ENCODE results near the gene MFN2.
"Not testable (repeated sequence)": the region's sequence is repeated elsewhere in the genome, so short reads cannot be mapped to it uniquely, and the experiment has no call there.

Gene MFN2

DNA sequence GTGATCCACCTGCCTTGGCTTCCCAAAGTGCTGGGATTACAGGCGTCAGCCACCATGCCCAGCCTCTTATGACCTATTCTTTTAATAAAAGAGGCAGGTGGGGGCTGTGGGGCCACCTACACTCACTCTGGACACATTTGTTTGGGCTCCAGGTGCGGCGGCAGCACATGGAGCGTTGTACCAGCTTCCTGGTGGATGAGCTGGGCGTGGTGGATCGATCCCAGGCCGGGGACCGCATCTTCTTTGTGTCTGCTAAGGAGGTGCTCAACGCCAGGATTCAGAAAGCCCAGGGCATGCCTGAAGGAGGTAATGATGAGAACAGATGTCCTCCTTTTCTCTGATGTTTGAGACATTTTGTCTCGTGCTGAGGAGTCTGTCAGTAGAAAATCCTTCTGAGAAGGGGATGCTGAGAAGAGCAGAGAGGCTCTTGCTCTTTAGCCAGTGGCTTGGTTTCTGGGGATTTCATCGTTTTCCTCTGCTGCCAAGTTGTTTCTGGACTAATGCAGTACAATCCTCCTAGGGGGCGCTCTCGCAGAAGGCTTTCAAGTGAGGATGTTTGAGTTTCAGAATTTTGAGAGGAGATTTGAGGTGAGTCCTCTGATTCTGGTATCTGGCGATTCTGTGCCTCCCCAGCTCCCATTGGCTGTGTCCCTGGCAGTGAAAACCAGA, 21.1 kb downstream of the MFN2 start:
- no peak for DNase-seq

DNA sequence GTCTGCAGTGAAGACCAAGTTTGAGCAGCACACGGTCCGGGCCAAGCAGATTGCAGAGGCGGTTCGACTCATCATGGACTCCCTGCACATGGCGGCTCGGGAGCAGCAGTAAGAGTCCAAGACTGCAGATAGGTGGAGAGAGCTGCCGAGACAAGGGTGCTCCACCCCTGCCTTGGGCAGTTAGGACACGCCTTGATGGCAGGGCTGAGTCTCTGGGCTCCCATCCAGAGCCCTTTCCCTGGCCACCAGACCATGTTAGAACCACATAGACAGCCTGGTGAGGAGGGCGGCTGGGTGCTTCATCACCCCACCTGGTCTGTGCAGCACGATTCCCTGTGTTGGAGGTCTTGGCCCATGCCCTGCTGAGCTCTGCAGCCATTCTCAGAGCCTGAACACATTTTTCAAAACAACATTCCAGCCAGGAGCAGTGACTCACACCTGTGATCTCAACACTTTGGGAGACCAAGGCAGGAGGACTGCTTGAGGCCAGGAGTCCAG, 21.8 kb downstream of the MFN2 start:
- no peak for DNase-seq

DNA sequence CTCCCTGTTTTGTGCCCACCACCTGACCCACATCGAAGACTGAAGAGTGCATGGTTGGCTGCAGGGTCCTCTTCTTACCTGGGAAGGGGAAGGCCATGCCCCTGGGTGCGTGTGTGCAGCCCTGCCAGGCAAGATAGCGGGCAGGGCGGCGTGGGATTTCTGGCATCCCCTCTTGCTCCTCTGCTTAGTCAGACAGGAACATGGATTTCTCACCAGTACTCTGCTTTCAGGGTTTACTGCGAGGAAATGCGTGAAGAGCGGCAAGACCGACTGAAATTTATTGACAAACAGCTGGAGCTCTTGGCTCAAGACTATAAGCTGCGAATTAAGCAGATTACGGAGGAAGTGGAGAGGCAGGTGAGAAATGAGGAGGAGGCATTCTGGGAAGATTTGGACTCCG, 23.5 kb downstream of the MFN2 start:
- DNase-seq = no peak

DNA sequence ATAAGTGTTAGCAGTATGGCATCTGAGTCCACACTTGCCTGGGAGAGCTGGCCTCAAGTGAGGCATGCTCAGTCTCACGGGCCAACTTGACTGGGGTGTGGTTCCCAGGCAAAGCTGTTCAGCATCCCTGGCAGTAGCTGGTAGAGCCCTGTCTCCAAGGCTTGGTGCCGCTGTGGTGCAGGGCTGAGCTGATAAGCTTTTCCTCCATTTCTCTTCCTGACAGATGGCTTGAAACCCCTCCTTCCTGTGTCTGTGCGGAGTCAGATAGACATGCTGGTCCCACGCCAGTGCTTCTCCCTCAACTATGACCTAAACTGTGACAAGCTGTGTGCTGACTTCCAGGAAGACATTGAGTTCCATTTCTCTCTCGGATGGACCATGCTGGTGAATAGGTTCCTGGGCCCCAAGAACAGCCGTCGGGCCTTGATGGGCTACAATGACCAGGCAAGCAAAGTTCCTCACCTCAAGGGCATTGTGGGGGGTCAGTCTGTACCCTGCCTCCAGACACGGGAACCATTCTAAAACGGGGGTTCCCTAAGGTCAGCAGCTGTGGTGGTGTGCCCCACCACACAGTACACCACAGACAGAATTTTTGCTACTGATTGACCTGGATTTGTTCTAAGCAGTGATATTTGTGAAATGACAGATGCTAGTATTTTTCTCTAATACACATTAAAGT, 25.4 kb downstream of the MFN2 start:
- DNase-seq = no peak

DNA sequence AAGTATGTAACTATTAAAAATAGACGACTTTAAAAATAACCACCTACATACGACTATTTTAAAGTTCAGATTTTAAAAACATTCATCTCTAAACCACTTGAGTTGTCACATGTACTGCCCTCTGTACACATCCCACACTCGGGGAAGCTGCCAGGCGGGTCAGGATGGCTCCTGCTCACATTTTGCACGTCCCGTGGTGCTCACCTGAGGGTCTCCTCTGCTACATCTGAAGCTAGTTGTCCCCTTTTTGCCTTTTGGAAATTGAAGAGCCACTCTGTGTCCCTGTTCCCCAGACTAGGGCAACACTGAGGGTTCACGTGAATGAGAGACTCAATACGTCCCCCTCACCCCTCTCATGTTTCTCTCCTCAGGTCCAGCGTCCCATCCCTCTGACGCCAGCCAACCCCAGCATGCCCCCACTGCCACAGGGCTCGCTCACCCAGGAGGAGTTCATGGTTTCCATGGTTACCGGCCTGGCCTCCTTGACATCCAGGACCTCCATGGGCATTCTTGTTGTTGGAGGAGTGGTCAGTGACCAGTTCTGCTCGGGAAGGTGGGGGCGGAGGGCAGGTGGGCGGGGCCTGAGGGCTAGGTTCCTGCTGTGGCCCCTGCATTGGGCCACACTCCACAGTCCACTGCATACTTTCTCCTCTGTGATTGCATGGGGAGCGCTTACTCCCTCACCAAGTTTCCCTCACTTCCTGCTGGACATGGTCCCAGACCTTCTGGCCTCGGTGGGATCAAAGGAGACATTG, 26.1 kb downstream of the MFN2 start:
- no peak for DNase-seq

DNA sequence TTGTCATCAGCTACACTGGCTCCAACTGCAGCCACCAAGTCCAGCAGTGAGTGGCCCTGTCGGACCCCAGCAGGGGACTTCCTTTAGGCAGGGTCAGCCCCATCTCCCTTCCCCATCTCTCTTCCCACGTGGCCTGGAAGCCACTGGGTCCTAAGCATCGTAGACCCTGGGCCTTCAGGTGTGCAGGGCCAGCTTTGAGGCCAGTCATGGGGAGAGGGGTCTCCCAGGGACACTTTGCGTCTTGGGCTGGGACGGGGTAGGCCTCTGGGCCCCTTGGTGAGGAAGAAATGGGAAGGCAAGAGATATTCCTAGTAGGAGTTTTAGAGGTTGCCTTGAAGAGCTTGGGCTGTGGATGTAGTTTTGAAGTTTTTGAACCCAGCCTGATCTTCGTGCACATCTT, 27.0 kb downstream of the MFN2 start:
- no peak for DNase-seq

DNA sequence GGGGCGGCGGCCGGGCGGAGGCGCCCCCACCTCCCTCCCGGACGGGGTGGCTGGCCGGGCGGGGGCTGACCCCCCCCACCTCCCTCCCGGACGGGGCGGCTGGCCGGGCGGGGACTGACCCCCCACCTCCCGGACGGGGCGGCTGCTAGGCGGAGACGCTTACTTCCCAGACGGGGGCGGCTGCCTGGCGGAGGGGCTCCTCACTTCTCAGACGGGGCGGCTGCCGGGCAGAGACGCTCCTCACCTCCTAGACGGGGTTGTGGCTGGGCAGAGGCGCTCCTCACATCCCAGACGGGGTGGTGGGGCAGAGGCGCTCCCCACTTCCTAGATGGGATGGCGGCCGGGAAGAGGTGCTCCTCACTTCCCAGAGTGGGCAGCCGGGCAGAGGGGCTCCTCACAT, 28.1 kb downstream of the MFN2 start:
- not testable (repeated sequence) for DNase-seq

DNA sequence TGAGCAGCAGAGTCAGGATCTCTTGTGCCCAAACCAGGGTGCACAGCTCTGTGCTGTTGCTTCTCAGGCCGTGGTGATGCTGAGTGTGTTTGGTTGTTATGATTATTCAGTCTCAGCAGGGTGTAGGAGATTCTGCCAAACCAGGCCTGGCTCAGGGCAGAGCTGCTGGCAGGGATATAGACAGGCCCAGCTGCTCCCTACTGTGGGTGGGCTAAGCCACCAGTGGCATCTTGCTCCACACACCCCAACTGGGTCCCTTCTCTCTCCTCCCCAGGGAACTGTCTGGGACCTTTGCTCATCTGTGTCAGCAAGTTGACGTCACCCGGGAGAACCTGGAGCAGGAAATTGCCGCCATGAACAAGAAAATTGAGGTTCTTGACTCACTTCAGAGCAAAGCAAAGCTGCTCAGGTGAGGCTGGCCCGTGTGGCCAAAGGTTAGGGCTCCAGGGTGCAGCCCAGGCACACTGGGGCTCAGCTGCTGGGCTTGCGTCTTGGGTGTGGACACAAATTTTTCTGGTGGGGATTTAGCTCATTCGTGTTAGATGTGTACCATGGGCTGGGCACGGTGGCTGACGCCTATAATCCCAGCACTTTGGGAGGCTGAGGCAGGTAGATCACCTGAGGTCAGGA, 29.2 kb downstream of the MFN2 start:
- DNase-seq = no peak

DNA sequence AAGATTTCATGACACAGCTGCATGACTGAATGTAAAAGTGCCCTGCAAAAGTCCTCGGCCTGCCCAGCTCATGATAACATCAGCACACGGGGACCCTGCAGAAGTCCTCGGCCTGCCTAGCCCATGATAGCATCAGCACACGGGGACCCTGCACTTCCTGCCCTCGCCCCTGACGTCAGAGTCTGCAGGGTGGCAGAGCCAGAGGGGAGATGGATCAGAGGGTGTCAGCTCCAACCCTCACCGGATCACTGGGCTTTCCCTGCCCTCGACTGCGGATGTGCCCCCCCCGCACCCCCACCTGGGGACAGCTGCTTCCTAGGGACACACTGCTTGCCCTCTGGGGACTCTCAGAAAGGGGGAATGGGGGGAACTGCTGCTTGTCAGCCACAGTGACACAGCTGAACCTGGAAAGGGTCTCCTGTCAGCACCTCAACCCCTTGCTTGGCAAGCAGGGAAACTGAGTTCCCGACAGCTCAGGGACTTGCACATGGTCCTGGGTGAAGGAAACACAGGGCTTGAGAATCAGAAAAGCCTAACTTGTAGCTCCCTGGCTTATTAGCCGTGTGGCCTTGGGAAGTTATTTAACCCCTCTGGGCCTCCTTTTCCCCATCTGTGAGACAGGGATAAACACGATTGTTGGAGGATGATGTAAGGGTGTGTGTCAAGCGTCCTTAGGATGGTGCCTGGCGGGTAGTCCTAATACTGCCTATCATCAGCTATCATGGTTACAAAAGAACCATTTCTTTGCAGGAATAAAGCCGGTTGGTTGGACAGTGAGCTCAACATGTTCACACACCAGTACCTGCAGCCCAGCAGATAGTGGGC, 30.7 kb downstream of the MFN2 start:
- DNase-seq = no peak

DNA sequence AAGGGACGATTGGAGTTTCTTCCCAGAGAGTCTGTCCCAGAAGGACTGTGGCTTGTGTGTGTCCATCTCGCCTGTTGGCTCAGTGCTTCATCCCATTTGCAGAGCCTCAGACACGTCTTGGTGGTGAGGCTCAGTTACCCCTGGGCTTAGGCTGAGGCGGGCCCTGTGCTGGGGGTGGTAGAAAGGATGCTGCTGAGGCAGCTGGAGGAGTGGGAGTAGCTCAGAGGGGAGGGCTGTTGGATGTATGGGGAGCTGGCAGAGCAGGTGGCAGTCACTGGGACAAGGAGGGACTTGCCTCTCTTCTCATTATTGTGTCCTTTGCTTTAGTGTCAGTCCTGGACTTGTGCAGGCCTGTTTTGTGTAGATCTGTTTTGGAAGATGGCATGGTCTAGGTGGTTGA, 31.8 kb downstream of the MFN2 start:
- DNase-seq = no peak

DNA sequence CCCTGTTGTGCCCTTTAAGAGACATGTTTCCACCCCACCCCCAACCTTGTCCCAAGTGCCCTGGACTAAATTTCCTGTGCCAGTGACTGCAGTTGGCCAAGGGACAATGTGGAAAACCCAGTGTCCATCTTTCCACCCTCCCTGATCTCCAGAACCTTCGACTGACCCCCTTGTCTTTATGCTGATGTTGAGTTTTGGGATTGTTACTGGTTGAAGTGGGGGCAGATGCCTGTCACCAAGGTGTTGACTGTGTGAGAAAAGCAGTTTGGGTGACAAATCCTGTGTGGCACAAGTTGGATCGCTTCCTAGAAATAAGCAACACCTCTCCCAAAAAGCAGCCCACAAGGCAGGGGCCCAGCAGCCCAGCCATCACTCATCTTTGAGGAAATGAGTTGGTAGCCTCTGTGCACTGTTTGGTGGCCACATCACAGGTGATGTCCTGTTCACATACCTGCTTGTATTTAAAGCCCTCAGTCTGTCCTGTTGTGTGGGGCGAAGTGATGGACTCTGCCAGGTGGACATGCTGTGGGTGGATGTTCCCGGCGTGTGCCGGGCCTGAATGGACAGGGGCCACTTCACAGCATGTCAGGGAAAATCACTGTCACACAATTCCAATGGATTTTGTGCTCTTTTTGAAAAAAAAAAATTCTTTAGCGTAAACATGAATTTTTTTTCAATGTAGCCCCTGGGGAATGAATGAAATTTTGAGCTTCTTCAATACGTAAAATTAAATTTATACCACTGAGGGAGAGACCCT, 32.5 kb downstream of the MFN2 start:
- no peak for DNase-seq

DNA sequence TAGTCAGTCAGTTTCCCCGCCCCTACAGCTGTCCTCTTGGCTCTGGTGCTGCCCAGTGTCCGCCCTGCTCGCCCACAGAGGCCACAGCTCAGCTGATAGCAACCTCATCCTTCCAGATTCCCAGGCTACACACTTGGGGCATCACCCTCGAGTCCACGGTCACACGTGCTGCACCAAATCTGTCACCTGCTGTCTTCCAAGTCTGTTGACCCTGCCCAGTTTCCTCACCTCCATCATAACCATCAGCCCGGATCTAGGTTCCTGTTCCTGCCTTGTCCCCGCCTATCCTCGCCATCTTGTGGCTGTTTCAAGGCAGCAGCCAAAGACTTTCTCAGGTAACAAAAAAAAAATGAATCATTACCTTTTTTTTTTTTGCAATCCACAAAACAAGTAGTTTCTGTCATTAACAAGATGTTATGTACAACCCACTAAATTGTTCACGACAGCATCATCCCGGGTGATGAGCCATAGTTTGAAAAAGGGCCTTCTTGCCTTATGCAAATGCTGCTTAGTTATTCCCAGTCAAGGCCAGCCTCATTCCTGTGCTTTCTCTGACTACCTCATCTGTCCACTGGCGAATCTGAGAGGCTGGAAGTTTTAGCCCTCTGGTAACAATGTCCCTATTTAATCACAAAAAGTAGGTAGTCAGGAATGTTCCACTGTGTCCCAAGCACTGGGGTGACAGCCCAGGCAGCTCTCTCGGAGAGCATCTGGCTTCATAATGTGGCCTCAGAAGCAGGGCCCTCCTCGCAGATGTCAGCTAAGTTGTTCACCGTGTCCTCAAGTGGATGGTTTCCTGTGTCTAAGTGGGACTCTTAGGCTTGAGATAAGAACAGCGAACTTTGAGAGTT, 34.1 kb downstream of the MFN2 start:
- DNase-seq = no peak

DNA sequence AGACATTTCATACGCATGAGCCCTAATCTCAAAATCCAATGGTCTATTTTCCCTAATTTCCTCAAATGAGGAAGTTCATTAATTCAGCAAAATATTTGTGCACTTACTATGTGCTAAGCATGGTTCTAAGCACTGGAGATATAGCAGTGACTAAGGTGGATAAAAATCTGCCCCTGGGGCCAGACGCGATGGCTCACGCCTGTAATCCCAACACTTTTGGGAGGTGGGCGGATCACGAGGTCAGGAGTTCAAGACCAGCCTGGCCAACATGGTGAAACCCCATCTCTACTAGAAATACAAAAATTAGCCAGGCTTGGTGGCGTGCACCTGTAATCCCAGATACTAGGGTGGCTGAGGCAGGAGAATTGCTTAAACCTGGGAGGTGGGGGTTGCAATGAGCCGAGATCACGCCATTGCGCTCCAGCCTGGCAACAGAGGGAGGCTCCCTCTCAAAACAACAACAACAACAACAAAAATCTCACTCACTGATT, 34.8 kb downstream of the MFN2 start:
- DNase-seq = no peak

DNA sequence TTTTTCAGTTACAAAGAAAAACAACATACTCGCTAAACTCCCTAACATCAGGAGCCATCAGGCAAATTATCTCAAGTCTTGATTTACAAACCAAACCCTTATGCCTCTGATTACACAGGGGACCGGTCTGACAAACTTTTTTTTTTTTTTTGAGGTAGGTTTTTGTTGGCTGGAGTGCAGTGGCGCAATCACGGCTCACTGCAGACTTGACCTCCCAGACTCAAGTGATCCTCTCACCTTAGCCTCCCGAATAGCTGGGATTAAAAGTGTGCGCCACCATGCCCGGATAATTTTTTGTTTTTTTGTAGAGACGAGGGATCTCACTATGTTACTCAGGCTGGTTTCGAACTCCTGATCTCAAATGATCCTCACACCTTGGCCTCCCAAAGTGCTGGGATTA, 35.3 kb downstream of the MFN2 start:
- DNase-seq = no peak

DNA sequence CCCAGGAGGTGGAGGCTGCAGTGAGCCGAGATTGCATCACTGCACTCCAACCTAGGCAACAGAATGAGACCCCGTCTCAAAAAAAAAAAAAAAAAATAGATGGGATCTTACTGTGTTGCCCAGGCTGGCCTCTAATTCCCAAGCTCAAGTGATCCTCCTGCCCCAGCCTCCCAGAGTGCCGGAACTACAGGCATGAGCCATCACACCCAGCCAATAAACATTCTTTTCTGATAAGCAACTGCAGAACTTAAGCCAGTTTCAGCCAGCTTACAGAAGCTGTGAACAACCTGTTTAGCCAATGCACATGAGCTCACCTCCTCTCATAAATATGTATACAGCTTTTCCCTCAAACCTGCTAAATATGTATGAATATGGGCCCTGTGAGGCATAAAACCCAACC, 35.9 kb downstream of the MFN2 start:
- no peak for DNase-seq

DNA sequence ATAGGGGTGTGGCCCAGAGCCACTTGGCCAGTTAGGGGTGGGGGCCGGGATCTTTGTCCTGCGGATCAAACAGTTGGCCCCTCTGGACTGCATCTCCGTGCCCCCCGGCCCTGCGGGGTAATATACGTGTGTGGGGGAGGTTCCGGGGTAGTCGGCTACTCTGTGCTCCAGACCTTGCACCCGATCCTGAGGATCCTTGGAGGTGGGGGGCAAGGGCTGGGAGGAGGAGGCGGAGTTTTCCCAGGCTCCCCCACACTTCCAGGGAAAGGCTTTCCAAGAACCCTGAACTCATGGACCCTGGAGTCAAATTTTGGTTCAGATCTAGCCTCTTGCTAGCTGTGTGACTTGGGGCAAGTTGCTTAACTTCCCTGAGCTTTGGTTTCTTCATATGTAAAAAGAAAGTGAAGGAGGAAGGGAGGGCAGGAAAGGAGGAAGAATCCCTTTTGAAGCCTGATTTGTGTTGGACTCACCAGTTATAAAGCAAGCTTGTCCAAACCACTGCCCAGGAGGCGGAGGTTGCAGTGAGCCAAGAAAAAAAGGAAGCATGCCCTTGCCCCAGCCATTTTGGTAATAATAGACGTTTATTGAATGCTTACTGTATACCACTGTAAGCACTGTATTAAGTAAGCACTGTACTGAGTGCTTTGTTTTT, 39.7 kb downstream of the MFN2 start:
- no peak for DNase-seq

DNA sequence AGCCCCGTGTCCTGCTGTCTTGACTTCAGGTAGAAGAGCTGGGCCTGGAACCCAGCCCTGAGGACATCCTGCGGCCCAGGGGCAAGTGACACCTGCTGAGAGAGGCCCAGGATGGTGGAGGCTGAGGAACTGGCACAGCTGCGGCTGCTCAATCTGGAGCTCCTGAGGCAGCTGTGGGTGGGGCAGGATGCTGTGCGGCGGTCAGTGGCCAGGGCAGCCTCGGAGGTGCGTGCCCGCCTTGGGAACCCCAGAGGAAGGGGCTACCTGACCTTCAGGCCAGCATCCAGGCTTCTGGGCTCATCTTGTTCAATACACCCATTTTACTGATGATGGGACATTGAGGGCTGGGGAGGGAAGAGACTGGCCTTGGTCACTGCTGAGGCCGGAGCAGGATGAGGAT, 41.4 kb downstream of the MFN2 start:
- no peak for DNase-seq

DNA sequence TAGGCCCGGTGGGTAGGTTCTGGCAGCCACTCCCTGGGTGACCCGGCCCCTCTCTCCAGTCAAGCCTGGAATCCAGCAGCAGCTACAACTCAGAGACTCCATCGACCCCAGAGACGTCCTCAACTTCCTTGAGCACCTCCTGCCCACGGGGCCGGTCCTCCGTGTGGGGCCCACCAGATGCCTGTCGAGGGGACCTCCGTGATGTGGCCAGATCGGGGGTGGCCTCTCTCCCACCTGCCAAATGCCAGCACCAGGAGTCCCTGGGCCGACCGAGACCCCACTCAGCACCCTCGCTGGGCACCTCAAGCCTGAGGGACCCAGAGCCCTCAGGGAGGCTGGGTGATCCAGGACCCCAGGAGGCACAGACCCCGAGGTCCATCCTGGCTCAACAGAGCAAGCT, 41.8 kb downstream of the MFN2 start:
- no peak for DNase-seq

DNA sequence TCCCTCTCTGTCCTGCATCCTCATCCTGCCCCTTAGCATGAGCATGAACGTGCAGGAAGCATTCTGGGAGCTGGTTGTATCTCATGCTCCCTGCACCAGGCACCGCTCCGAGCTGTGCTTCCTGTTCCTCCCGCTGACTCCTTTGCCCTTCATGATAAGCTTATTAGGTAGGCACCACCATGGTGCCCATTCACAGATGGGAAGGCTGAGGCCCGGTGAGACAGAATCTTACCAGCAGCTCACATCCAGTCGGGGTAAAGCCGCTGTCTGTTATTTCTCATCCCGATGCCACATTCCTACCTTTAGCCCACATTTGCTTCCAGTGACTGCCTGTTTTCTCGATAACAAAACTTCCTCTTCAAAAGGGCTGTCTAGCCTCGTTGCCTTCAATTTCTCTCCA, 46.3 kb downstream of the MFN2 start:
- no peak for DNase-seq

DNA sequence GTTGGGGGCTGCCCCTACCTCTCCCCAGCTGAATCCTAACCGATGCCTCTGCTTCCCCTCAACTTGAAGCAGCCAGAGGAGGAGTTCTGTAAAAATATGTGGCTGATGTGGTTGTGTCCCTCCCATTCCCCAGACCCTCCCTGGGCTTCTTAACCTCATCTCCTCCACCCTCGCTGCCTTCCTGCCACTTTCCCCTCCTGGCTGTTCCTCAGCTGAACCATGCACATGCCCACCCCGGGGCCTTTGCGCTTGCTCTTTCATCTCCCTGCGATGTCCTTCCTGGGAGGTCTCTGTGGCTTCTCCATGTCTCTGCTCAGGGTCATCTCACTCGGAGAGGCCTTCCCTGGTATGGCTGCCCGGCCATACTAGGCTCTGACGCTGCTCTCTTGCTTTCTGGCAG, 48.0 kb downstream of the MFN2 start:
- no peak for DNase-seq

Data from NCI-H2029 (cell line).